Body of pancreas (tissue), 4 donors: ENCODE data around the gene OR6K2.

Experiments
- POLR2A ChIP-seq, 3 donors: fragments of 450-650 bp; IDR thresholded peaks; one replicate each; pipeline ENCODE4 v1.6.1; 2016; ENCODE audit warnings: antibody characterized with exemption in 3 of 3, mild to moderate bottlenecking in 2 of 3
- TF ChIP-seq, protein P1 (sequence below), 7 experiments: fragments of 450-650 bp in 4 of 7; fragments of 200-600 bp in 3 of 7; sonication (generic) in 3 of 7; IDR thresholded peaks; one replicate each; pipeline ENCODE4 v1.5.1; 2016 to 2019; ENCODE audit warnings: antibody characterized with exemption in 7 of 7

DNA sequence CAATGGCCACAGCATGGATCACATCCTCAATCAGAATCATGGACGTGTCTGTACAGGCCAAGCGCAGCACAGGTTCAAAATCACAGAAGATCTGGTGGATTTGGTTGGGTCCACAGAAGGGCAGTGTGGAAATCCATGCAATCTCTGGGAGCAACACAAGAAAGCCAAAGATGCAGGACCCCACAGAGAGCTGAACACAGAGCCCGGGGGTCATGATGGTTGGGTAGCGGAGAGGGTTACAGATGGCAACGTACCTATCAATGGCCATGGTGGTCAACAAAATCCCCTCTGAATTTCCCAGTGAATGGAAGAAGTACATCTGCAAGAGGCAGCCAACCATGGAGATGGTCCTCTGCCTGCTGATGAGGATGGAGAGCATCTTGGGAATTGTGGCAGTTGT lies 24.0 kb upstream of the OR6K2 start:
- TF ChIP-seq, protein P1, sequence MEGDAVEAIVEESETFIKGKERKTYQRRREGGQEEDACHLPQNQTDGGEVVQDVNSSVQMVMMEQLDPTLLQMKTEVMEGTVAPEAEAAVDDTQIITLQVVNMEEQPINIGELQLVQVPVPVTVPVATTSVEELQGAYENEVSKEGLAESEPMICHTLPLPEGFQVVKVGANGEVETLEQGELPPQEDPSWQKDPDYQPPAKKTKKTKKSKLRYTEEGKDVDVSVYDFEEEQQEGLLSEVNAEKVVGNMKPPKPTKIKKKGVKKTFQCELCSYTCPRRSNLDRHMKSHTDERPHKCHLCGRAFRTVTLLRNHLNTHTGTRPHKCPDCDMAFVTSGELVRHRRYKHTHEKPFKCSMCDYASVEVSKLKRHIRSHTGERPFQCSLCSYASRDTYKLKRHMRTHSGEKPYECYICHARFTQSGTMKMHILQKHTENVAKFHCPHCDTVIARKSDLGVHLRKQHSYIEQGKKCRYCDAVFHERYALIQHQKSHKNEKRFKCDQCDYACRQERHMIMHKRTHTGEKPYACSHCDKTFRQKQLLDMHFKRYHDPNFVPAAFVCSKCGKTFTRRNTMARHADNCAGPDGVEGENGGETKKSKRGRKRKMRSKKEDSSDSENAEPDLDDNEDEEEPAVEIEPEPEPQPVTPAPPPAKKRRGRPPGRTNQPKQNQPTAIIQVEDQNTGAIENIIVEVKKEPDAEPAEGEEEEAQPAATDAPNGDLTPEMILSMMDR (IDR thresholded peaks at IDR 0.05) = no peak
- TF ChIP-seq POLR2A (IDR thresholded peaks at IDR 0.05) = no peak
